ENCODE results near the gene STK32A.

The STK32A gene

DNA sequence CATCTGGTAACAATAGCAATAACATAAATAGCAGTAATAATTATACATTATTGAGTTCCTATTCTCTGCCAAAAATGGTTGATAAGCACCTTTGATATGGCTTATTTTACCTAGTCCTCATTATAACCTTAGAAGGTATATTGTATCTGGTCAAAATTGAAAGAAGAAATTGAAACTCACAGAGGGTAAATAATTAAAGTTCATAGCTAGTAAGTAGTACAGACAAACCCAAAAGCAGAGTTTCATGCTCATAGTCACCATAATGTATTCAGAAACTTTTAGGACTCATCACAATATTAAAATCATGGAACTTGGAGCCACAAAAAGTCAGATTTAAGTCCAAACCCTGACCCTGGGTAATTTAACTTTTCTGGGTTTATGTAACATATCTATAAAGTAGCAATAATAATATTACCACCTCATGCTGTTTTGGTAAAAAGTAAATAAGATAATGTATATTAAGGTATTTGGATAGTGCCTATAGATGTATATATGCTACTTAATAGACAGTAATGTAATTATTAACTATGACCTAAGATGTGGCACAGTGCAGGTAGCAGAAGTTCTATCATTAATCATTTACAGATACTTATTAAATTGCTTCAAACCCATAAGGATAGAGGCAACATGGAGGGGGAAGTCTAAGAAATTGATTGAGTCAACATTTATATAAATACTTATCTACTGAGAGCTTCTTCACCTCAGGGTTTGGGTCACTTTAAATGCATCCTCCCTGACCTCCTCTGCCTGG lies 32.4 kb downstream of the STK32A start:
- DNase-seq (ENCODE audit: extremely low read depth, low read depth), result no peak
- TF ChIP-seq, protein P1, sequence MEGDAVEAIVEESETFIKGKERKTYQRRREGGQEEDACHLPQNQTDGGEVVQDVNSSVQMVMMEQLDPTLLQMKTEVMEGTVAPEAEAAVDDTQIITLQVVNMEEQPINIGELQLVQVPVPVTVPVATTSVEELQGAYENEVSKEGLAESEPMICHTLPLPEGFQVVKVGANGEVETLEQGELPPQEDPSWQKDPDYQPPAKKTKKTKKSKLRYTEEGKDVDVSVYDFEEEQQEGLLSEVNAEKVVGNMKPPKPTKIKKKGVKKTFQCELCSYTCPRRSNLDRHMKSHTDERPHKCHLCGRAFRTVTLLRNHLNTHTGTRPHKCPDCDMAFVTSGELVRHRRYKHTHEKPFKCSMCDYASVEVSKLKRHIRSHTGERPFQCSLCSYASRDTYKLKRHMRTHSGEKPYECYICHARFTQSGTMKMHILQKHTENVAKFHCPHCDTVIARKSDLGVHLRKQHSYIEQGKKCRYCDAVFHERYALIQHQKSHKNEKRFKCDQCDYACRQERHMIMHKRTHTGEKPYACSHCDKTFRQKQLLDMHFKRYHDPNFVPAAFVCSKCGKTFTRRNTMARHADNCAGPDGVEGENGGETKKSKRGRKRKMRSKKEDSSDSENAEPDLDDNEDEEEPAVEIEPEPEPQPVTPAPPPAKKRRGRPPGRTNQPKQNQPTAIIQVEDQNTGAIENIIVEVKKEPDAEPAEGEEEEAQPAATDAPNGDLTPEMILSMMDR (IDR thresholded peaks at IDR 0.05; ENCODE audit: low read depth, low read length), result no peak

DNA sequence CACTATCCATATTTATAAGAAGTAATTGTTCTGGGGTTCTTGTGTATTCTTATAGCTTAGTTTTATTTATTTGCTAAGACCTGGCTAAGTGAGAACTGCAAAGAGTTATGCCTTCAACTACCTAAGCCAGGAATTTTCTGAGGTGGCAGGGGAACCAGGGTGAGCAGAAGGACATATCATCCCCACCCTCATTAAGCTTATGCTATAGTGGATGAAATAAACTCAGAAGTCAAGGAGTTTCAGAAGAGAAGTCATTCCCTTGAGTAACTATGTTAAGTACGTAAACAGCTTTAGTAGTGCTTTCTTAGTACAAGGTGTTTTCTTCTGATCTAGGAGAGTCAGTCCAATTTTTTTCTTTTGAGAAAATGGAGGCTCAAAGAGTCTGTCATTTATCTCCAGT lies 41.7 kb downstream of the STK32A start:
- TF ChIP-seq, protein P1 (IDR thresholded peaks at IDR 0.05; ENCODE audit: low read depth, low read length), result no peak
- no peak for DNase-seq (ENCODE audit: extremely low read depth, low read depth)

DNA sequence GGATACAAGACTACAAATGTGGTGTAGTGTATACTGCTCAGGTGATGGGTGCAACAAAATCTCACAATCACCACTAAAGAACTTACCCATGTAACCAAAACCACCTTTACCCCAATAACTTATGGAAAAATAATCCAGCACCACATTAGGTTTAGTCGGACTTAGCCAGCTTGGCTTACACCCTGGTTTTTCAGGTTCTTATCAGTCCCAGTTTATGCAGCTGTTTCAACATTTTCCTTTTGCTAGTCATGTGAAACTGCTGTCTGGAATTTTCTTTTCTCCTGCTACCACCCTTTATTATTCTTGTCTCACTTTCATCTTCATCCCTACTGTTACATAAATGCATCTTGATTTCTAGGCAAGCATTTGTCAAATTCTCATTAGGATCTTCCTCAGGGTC lies 51.5 kb downstream of the STK32A start:
- DNase-seq (ENCODE audit: extremely low read depth, low read depth), result no peak
- TF ChIP-seq, protein P1 (IDR thresholded peaks at IDR 0.05; ENCODE audit: low read depth, low read length), result no peak

DNA sequence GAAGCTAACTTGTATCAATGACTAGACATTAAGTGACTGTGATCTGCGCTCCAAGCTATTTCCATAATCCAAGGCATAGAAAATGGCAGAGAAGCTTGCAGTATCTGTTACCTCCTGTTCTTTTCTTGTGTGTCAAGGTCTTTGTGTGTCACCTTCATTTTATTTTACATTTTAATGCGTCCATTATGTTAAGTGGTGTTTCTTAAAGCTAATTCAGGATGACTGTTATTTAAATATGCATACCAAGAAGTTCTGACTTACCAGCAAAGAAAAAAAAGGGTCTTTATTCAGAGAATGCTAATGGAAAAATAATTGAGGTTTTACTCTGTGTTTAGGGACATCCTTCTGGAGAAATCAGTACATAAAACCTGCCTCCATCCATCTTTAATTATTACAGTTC lies 52.3 kb downstream of the STK32A start:
- DNase-seq (ENCODE audit: extremely low read depth, low read depth), result no peak
- TF ChIP-seq, protein P1 (IDR thresholded peaks at IDR 0.05; ENCODE audit: low read depth, low read length), result no peak

DNA sequence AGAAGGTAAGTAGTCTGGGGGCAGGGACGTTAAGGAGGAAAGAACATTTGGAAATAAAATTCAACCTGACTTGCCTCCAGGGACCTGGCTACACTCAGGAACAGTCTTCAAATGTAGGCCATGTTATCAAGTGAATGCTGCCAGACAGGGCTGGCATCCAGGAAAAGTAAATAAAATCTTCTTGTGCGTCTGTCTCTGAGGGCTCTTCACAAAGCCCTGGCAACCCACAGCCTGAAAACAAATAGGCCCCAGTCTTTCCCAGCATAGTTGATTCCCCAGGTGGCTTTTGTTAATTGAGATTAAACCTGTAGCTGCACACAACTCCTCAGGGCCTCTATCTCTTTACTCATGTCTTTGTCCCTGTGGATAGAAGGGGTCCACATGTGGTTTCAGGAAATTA lies 55.4 kb downstream of the STK32A start:
- TF ChIP-seq, protein P1 (IDR thresholded peaks at IDR 0.05; ENCODE audit: low read depth, low read length), result no peak
- DNase-seq (ENCODE audit: extremely low read depth, low read depth), result no peak

DNA sequence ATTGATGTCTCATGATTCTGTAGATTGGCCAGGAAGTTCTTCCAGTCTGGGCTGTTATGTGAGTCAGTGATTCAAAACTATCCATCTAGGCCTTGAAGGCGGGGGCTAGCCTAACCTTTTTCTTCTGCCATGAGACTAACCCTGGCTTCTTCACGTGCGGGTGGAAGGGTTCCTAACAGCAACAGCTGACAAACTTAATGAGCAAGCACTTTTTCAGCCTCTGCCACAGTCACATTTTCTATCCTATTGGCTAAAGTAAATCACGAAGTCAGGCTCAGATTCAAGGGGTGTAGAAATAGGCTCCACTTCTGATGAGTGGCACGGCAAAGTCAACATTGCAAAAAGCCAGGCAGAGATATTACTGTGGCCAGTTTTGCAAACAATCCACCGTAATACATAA lies 68.4 kb downstream of the STK32A start:
- TF ChIP-seq, protein P1 (IDR thresholded peaks at IDR 0.05; ENCODE audit: low read depth, low read length), result no peak
- DNase-seq (ENCODE audit: extremely low read depth, low read depth), result peak; percentile 16

DNA sequence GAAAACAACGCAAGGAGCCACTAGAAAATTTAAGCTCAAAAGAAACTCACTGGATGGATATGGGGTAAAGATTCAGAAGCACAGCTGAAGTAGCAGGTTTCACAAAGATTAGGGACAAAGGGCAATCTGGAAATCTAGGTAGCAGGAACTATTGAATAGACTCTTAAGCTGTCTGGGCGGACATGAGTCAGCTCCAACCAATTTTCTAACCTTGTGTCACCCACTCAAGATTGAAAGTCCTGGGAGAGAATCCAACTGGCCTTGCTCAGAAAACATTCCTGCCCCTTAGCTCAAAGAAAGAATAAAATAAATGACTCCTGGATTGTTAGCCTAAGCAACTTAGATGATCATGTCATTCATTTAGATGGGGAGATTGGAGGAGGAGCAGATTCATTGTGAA lies 69.2 kb downstream of the STK32A start:
- peak; percentile 23 for DNase-seq (ENCODE audit: extremely low read depth, low read depth)
- TF ChIP-seq, protein P1 (IDR thresholded peaks at IDR 0.05; ENCODE audit: low read depth, low read length), result no peak

Measured in AG09319 (cell line).